ENCODE measurements around the gene PPIAL4G. TPM values are rescaled to one million over a fixed set of nuclear protein-coding genes. Genes with fewer than 3 reads are reported as not detected.

Gene PPIAL4G
- 1 to 10 TPM in 1 of 2 experiments, under 1 TPM in 1; 0.83 to 1.0 TPM for total RNA-seq

GRCh38 chr1:148483029-148483428 is at the start of gene PPIAL4G:
TSS of gene PPIAL4G (minus strand) at chr1:148483302. CDS start at chr1:148483252, 50 bp downstream.

Other genes starting within 250 kb of the PPIAL4G start
- 10 to 100 TPM; 21.4 to 22.6 TPM for gene NBPF14, start 112.7 kb upstream of the PPIAL4G start, total RNA-seq